GM23248 (cell line): ENCODE data around the gene MFSD6. TPM values are rescaled to one million over a fixed set of nuclear protein-coding genes. Genes with fewer than 3 reads are reported as not detected.
A peak's percentile ranks its signal among the peaks of the same experiment; 100 is the strongest.

ENCODE experiments used
- DNase-seq: peaks from one replicate; pipeline ENCODE4 v3.0.0-alpha.2; 2015
- H2AFZ ChIP-seq: fragments of 200-600 bp; sonication (generic); 2 replicates; pipeline ENCODE4 v1.6.1; 2016; ENCODE audit warnings: antibody characterized with exemption
- H3F3A ChIP-seq: fragments of 200-600 bp; sonication (generic); 2 replicates; pipeline ENCODE4 v1.6.1; 2016; ENCODE audit warnings: mild to moderate bottlenecking, antibody characterized with exemption, mixed run types; ENCODE audit not compliant: insufficient read depth
- H3K27ac ChIP-seq: fragments of 200-600 bp; sonication (generic); 2 replicates; pipeline ENCODE4 v1.5.1; 2016; ENCODE audit warnings: mild to moderate bottlenecking
- H3K27me3 ChIP-seq: fragments of 200-600 bp; sonication (generic); replicated peaks from 2 replicates; pipeline ENCODE4 v1.6.1; 2016; ENCODE audit warnings: mild to moderate bottlenecking; ENCODE audit not compliant: insufficient read depth
- H3K36me3 ChIP-seq: fragments of 200-600 bp; sonication (generic); 2 replicates; pipeline ENCODE4 v1.6.1; 2016; ENCODE audit warnings: low read depth, mild to moderate bottlenecking
- H3K4me1 ChIP-seq: fragments of 200-600 bp; sonication (generic); 2 replicates; pipeline ENCODE4 v1.6.1; 2016; ENCODE audit warnings: mild to moderate bottlenecking; ENCODE audit not compliant: insufficient read depth
- H3K4me2 ChIP-seq: fragments of 200-600 bp; sonication (generic); one replicate; pipeline ENCODE4 v1.6.1; 2016; ENCODE audit warnings: mild to moderate bottlenecking; ENCODE audit not compliant: unreplicated experiment
- H3K4me3 ChIP-seq: fragments of 200-600 bp; sonication (generic); 2 replicates; pipeline ENCODE4 v1.5.1; 2016; ENCODE audit warnings: mild to moderate bottlenecking
- H3K79me2 ChIP-seq: fragments of 200-600 bp; sonication (generic); 2 replicates; pipeline ENCODE4 v1.6.1; 2016; ENCODE audit warnings: mild to moderate bottlenecking; ENCODE audit not compliant: insufficient read depth
- H3K9ac ChIP-seq: fragments of 200-600 bp; sonication (generic); 2 replicates; pipeline ENCODE4 v1.6.1; 2016; ENCODE audit warnings: mild to moderate bottlenecking
- H3K9me2 ChIP-seq: fragments of 200-600 bp; sonication (generic); 2 replicates; pipeline ENCODE4 v1.6.1; 2016; ENCODE audit warnings: mixed run types, mild to moderate bottlenecking, moderate library complexity; ENCODE audit not compliant: insufficient read depth
- H3K9me3 ChIP-seq: fragments of 200-600 bp; sonication (generic); one replicate; pipeline ENCODE4 v1.6.1; 2017; ENCODE audit warnings: low read depth
- H4K20me1 ChIP-seq: fragments of 200-600 bp; sonication (generic); 2 replicates; pipeline ENCODE4 v1.6.0; 2016; ENCODE audit not compliant: insufficient read depth
- EZH2 ChIP-seq: fragments of 200-600 bp; sonication (generic); IDR thresholded peaks from 2 replicates; pipeline ENCODE4 v1.6.1; 2018; ENCODE audit warnings: antibody characterized with exemption, mild to moderate bottlenecking; ENCODE audit not compliant: insufficient read depth, poor library complexity, severe bottlenecking
- EZH2phosphoT487 ChIP-seq: fragments of 200-600 bp; sonication (generic); IDR thresholded peaks from 2 replicates; pipeline ENCODE4 v1.6.1; 2018; ENCODE audit warnings: antibody characterized with exemption, moderate library complexity, mild to moderate bottlenecking, low read depth; ENCODE audit not compliant: insufficient read depth
- WGBS, 2 experiments: methylation state at CpG; one replicate each; pipeline ENCODE4 v1.1.6; 2015 to 2017; ENCODE audit warnings: low lambda C conversion rate in 2 of 2, low coverage in 1 of 2; ENCODE audit errors: missing lambda C conversion rate in 2 of 2; 5-methylcytosine and 5-hydroxymethylcytosine counted together
- in situ Hi-C: fragments of 300-500 bp; cut with MboI; formaldehyde crosslinking; loops from 2 replicates; pipeline ENCODE4 v1.15.0; 2020
- polyA plus RNA-seq: library from polyadenylated mRNA; unstranded; fragments of >200 nt; fragmentation: Nextera tagmentation; extraction: Ambion mirVana; gene quantifications from 2 replicates; pipeline ENCODE4 v1.2.1, GENCODE V29; 2016
- total RNA-seq: library from RNA; depleted of rRNA; stranded (reverse); fragments of >200 nt; shearing (Covaris generic); gene quantifications from 2 replicates; pipeline ENCODE4 v1.2.3, GENCODE V29; 2014

Gene MFSD6
- total and polyA plus RNA-seq, 2 experiments from 2014 or later, result 3.2 to 6.7 TPM

- Histone ChIP-seq H3K36me3 (no peaks in the 10 kb centered on the region), H2AFZ (no peak overlapping the region), H3K79me2 (no peaks in the 10 kb centered on the region), H3K27me3 (peaks cover 3% of the 10 kb centered on the region; the same call in 1 of the 2 replicates), H3K4me3 (no peak overlapping the region), H3K4me2 (no peak overlapping the region), H3K9me3 (no peaks in the 10 kb centered on the region), H4K20me1 (no peaks in the 10 kb centered on the region), H3K27ac (no peak overlapping the region), H3K4me1 (no peaks in the 10 kb centered on the region), H3F3A (peaks cover 7% of the 10 kb centered on the region; the same call in 1 of the 2 replicates), H3K9ac (no peak overlapping the region), H3K9me2 (no peaks in the 10 kb centered on the region)
- DNase-seq, result no peak
- no peak for TF ChIP-seq EZH2
- no peak for TF ChIP-seq EZH2phosphoT487
- in situ Hi-C loops, result no loop called here
- 94 to 100% methylated on average over 3 of the region's 3 CpGs for WGBS, 2 experiments
These were observed 2.2 kb upstream of the MFSD6 start for GRCh38 chr2:190405995-190406394.

DNA sequence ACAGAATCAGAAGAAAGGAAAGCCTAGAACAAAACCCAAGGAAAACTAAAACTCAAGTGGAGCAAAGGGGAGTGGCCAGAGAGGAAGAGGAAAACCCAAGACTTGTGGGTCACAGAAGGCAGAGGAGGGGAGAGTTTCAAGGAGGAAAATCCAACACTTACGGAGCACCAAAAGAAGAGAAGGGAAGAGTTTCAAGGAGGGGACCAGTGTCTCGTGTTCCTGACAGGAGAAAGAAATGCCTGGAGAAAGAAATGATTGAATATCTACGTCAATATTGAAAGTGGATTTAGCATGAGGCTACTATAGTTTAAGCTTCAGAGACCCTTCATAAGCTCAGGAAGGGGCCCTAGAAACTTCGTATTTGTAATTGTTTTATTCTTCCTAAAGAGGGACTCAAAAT lies 1.4 kb upstream of the MFSD6 start:
- no peak overlapping the region for H3K9ac ChIP-seq
- H3K27me3 ChIP-seq, result peaks cover 3% of the 10 kb centered on the region; the same call in 1 of the 2 replicates
- WGBS, 2 experiments, result 84% methylated on average over 4 of the region's 4 CpGs
- no peak overlapping the region for H3K4me2 ChIP-seq
- no peak overlapping the region for H3K4me3 ChIP-seq
- DNase-seq, result no peak
- no peaks in the 10 kb centered on the region for H3K9me2 ChIP-seq
- H3K36me3 ChIP-seq, result no peaks in the 10 kb centered on the region
- peaks cover 7% of the 10 kb centered on the region; the same call in 1 of the 2 replicates for H3F3A ChIP-seq
- no peaks in the 10 kb centered on the region for H3K4me1 ChIP-seq
- H3K27ac ChIP-seq, result no peak overlapping the region
- in situ Hi-C loops, result no loop called here
- H3K9me3 ChIP-seq, result no peaks in the 10 kb centered on the region
- H4K20me1 ChIP-seq, result no peaks in the 10 kb centered on the region
- TF ChIP-seq EZH2, result no peak
- no peak for TF ChIP-seq EZH2phosphoT487
- H3K79me2 ChIP-seq, result no peaks in the 10 kb centered on the region
- no peak overlapping the region for H2AFZ ChIP-seq

DNA sequence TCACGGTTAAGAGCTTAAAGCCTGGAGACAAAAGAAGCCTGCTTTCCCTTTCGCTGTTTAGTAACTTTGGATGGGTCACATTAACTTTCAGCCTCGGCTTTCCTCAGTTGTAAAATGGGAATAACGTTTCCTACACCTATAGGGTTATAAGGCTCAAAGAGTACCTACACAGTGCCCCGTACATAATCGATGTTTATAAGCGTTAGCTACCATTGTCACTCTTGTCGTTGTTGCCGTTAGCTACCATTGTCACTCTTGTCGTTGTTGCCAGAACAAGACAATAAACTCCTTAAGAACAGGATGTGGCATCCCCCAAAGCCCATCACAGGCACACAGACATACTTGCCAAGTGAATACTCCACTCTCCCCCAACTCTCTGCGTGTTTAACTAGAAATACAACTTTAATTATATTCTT lies 901 bp upstream of the MFSD6 start:
- DNase-seq, result no peak
- peak overlapping the region; percentile 95 for H2AFZ ChIP-seq

GRCh38 chr2:190408538-190409271 lies 550 bp downstream of the MFSD6 start:
- Histone ChIP-seq H3K36me3 (no peaks in the 10 kb centered on the region), H2AFZ (peak overlapping the region; percentile 95), H3K4me1 (no peaks in the 10 kb centered on the region), H3K9ac (peak overlapping the region; percentile 75), H3K9me2 (no peaks in the 10 kb centered on the region), H3K4me2 (peak overlapping the region; percentile 95), H3K4me3 (peak overlapping the region; percentile 78), H3F3A (peaks cover 7% of the 10 kb centered on the region; the same call in 1 of the 2 replicates), H3K79me2 (no peaks in the 10 kb centered on the region), H4K20me1 (no peaks in the 10 kb centered on the region), H3K9me3 (no peaks in the 10 kb centered on the region), H3K27me3 (peaks cover 3% of the 10 kb centered on the region; the same call in 1 of the 2 replicates), H3K27ac (no peak overlapping the region)
- WGBS, 2 experiments, result 3% methylated on average over 34 to 39 of the region's 54 CpGs
- TF ChIP-seq EZH2phosphoT487, result no peak
- in situ Hi-C loops, result no loop called here
- DNase-seq, result peak; percentile 55

More for the DNA sequence above, 901 bp upstream of the MFSD6 start:
- no peaks in the 10 kb centered on the region for H3K4me1 ChIP-seq
- H4K20me1 ChIP-seq, result no peaks in the 10 kb centered on the region
- no peaks in the 10 kb centered on the region for H3K79me2 ChIP-seq
- H3K27me3 ChIP-seq, result peaks cover 3% of the 10 kb centered on the region; the same call in 1 of the 2 replicates
- H3K9me2 ChIP-seq, result no peaks in the 10 kb centered on the region
- H3K4me3 ChIP-seq, result peak overlapping the region; percentile 78; the same call in 1 of the 2 replicates
- TF ChIP-seq EZH2phosphoT487 (no peak), EZH2 (no peak)
- H3K9ac ChIP-seq, result no peak overlapping the region
- H3F3A ChIP-seq, result peaks cover 7% of the 10 kb centered on the region; the same call in 1 of the 2 replicates
- peak overlapping the region; percentile 95 for H3K4me2 ChIP-seq
- WGBS, 2 experiments, result 66% methylated on average over 11 of the region's 11 CpGs
- in situ Hi-C loops, result no loop called here
- H3K36me3 ChIP-seq, result no peaks in the 10 kb centered on the region
- no peaks in the 10 kb centered on the region for H3K9me3 ChIP-seq
- no peak overlapping the region for H3K27ac ChIP-seq
